NCI-H524 treated with DMSO at 0.1 percent for 48 hours (cell line): ENCODE results near the gene GRIK1.
"Not testable (repeated sequence)": the region's sequence is repeated elsewhere in the genome, so short reads cannot be mapped to it uniquely, and the experiment has no call there.

Experiments
- DNase-seq: peaks from one replicate; lab custom pipeline; 2025; lab: John Stamatoyannopoulos, UW

GRIK1 gene

GRCh38 chr21:29610779-29611360 lies 328.9 kb downstream of the GRIK1 start:
- DNase-seq: no peak

GRCh38 chr21:29606613-29607012 lies 333.2 kb downstream of the GRIK1 start:
- no peak for DNase-seq

- DNase-seq: not testable (repeated sequence)
Measured at GRCh38 chr21:29605219-29605618, 334.6 kb downstream of the GRIK1 start.

DNA sequence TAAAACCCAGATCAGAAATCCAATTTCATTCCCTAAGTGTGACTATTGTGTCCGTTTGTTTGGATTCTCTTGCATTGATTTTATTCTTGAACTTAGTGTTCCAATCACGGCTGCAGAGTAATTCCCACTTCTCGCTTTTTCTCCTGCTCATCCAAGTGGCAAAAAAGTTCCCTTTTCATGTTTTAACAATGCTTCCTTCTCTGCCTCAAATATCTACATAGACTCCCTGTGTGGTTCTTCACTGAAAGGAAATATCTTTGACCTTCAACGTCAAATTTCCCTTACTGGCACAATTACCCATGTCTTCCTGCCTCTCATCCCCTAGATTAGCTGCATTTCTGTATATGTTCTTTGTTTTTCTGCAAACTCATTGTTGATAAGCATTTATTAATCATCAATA lies 335.7 kb downstream of the GRIK1 start:
- no peak for DNase-seq

- DNase-seq: no peak
Measured at GRCh38 chr21:29601047-29601446, 338.7 kb downstream of the GRIK1 start.

DNA sequence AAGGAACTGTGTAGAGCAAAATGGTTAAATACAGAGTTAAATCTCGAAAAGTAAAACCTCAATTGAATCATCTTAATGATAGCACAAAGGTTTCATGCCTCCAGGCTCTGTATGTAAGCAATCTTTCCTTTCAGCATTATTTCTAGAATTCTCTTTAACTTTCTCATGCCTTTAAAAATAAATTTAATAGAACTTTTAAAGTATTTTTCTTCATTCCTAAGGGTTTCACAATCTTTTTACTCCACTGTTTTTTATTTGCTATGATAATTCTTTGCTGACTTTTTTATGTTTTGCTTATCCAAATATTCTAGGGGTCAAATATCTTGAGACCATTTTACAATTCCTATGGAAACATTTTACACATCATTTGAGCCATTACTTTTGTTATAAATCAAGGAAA lies 353.1 kb downstream of the GRIK1 start:
- DNase-seq: no peak

- DNase-seq: no peak
Measured at GRCh38 chr21:29585462-29585861, 354.3 kb downstream of the GRIK1 start.

DNA sequence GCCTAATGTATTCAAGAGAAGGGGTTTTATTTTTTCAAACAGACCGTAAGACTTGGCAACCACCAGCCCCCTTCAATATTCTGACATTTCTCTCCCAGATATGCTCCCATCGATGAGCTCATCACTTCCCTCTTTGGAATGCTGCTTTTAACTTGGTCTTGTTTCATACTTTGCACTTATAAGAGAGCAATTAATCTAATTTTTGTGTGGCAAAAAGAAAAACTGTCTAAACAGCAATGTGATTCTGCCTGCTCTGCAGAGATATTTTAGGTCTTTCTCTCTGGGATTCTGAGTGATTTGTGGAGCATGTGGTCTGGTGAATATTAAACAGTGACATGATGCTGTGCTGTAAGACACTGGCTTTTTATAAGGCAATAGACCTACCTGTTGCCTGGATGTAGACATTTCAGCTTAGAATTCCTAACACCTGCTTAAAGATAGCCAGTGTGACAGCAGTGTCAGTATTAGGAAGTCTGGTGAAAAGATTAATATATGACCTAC lies 356.3 kb downstream of the GRIK1 start:
- DNase-seq: no peak

GRCh38 chr21:29582855-29583254 lies 356.9 kb downstream of the GRIK1 start:
- no peak for DNase-seq

GRCh38 chr21:29581393-29581792 lies 358.4 kb downstream of the GRIK1 start:
- no peak for DNase-seq

DNA sequence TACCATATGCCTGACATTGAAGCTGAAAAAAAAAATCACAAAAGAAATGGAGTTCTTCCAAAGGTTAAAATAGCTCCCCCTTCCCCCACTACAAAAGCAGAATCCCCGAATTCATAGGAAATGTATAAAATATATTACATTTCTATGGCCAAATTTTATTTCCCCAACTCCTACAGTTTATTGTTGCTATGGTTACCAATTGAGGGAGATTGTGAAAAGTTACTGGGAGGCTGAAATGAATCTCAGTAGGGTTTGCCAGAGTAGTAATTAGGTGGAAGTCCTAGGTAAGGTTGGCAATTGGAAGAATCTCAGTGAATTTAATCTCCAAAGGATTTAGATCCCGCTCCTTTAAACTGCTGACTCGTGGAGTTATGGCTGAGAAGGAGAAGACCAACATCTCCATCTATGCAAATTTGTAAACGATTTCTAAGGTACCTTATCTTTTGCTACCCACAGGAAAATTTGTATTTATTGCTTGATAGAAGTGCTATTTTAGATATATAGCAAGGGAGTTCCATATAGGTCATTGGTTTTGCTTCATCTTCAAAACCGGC lies 359.0 kb downstream of the GRIK1 start:
- DNase-seq: no peak

DNA sequence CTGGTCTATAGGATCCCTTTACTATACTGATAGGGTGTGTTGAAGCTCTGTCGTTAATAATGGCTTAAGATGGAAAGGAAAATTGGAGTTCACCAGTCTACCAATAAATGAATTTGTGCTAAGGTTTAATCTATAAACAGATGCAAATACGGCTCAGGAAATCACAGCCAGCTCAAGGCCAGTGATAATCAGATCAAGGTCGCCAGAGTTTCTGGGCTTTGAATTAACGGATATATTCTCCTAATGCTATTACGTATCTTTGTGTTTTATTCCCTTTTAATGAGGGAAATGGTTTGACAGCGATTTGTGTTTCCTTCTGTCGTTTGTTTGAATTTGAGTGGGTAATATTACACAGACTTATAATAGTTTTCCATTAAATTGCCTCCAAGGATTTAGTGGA lies 361.5 kb downstream of the GRIK1 start:
- peak; percentile 7 for DNase-seq

DNA sequence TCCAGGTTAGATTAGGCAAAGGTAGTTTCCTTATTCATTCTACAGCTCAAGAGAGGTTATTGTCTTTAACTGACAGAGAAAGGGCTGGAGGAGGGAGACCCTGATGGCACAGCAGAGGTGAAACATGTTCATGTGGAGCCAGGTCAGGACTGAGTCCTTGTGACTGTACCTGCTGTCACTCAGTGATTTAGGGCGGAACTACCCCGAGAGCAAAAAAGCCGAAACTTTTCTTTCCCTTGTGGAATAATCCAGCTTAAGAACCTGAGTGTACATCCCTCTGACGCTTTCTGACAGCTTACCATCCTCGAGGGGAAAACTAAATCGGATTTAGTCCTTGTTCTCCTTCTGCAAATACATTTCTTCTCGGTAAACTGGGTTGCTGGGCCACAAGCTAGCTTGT lies 367.8 kb downstream of the GRIK1 start:
- no peak for DNase-seq

DNA sequence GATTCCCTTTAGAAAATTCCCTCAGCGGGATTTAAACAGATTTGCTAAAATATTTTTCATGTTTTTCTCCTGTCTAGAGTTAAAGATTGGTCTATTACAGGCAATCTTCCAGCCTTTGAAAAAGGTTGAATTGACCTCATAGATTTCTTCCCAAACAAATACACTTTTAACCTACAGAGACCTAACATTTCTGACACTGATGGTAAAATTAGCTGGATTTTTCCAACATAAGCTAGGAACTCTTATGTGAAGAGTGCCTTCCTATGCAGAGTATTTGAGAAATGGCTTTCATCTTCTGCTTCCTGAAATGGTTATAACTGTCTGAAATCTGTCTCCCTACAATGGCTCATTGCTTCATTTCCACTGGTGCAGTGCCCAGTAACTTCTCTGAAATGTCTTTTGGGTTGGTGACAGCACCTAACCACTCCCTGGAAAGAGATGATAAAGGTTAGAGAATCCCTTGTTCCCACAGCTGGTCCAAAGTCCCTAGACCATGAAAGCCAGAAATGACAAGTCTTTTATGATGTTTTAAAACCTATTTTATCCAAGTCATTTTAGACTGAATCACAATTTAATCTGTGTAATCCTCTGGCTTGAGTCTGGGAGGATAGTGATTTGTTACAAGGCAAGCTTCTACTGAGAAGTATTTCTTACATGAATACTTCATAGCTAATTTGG lies 371.6 kb downstream of the GRIK1 start:
- no peak for DNase-seq

- DNase-seq: peak; percentile 36
Measured at GRCh38 chr21:29557931-29558725, 381.7 kb downstream of the GRIK1 start.

DNA sequence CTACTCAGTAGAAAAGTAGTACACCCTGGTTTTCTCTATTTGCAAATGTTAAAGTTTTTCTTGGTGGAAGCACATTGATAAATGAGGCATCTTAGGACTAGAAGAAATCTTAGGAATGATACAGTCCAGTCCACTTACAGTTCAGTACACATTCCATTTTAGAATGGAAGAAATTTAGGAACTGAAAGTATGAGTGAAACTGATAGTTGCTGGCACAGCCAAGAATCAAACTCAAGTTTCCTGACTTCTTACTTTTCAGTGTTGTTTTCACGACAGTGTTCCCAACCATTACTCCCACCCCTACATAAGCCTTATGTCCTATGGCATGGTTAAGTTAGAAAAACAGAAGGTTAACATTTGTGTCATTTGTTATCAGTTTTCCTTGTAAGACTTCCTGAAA lies 382.6 kb downstream of the GRIK1 start:
- no peak for DNase-seq

- DNase-seq: no peak
Measured at GRCh38 chr21:29555601-29556000, 384.2 kb downstream of the GRIK1 start.

- DNase-seq: no peak
Measured at GRCh38 chr21:29550205-29550604, 389.6 kb downstream of the GRIK1 start.

DNA sequence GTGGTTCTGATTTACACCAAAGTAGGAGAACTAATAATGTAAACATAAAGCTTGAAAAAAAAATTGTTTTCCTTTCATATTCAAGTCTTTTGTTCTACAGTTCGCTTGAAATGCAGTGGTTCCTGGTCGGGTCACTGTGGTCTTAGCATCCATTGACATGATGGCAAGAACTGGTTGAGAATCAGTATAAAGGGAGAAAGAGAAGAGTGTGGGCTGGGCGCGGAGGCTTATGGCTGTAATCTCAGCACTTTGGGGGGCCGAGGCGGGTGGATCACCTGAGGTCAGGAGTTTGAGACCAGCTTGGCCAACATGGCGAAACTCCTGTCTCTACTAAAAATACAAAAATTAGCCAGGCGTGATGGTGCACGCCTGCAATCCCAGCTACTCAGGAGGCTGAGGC lies 390.2 kb downstream of the GRIK1 start:
- DNase-seq: no peak

- DNase-seq: no peak
Measured at GRCh38 chr21:29547998-29548397, 391.8 kb downstream of the GRIK1 start.

- DNase-seq: no peak
Measured at GRCh38 chr21:29546071-29546470, 393.7 kb downstream of the GRIK1 start.

DNA sequence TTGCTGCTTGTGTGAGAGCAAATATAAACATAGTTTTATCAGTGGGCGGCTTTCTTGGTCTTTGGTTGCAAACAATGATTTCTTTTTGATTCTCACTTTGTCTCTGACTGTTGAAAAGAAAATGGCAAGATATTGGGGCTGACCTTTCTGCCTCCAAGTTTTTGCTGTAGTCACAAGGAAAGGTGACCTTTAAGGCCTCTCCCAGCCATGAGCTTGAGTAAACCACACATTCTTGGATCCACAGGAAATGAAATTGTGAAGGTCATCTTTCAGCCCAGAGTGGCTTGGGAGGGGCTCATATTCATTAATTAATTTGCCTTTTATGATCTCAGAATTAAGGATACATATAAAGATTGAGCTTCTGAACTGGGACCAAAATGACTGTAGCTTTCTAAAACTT lies 399.5 kb downstream of the GRIK1 start:
- no peak for DNase-seq

- no peak for DNase-seq
Measured at GRCh38 chr21:29538115-29538514, 401.7 kb downstream of the GRIK1 start.
